Activated CD4-positive, alpha-beta T cell treated with anti-CD3 and anti-CD28 coated beads, Interleukin-2, amount 50 U/mL, for 16 hours (primary cell): Measurements from ENCODE around the gene CYP24A1.

Experiments used
- DNase-seq: peaks from one replicate; pipeline ENCODE4 v3.0.0-alpha.2; 2020

CYP24A1 gene

GRCh38 chr20:54110457-54110856, 63.3 kb downstream of the CYP24A1 start:
- peak; percentile 32 for DNase-seq

GRCh38 chr20:54110041-54110440, 63.7 kb downstream of the CYP24A1 start:
- DNase-seq: no peak

DNA sequence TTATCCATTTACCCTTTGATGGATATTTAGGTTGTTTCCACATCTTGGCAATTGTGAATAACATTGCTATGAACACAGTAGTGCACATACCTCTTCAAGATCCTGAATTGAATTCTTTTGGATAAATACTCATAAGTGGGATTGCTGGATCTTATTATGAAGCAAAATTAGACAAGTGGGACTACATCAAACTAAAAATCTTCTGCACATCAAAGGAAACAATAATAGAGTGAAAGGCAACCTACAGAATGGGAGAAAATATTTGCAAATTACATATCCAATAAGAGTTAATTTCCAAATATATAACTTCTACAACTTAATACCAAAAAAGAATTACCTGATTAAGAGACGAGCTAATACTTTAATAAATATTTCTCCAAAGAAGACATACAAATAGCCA, 65.0 kb downstream of the CYP24A1 start:
- DNase-seq: no peak

- no peak for DNase-seq
Measured at GRCh38 chr20:54108326-54108642, 65.5 kb downstream of the CYP24A1 start.

GRCh38 chr20:54107600-54108325, 66.0 kb downstream of the CYP24A1 start:
- DNase-seq: no peak

DNA sequence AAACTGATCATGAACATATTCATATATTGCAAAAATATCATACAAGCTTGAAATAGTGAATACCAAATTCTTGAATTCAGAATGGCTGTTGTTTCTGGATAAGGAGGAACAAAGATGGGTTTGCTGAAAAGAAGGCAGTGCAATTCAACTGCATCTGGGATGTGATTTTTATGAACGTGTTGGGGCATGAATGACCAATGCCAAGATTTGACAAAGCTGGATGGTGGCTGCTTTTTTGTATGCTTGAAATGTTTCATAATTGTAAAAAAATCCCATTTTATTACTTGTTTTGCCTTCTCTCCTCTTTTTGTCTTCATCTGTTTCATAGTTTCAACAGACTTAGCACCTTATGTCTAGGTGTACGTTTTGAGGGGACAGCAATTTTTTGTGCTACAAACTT, 66.6 kb downstream of the CYP24A1 start:
- DNase-seq: no peak

DNA sequence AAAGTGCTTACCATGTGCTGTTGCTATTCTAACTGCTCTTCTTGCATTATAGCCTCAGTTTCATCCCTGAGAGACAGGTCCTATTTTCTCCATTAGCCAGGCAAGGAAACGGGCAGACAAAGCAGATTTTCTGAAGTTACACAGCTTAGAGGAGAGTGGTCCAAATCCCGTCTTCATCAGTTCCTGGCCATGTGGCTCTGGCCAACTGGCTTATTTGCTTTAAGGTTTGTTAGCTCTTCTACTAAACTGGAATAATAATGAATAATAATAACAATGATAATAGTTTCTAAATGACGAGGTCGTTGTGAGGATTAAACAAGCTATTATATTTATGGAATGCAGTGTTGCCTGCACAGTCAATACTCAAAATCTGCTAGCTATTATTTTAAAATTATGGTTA, 67.6 kb downstream of the CYP24A1 start:
- DNase-seq: no peak

GRCh38 chr20:54105653-54106052, 68.1 kb downstream of the CYP24A1 start:
- no peak for DNase-seq

- DNase-seq: no peak
Measured at GRCh38 chr20:54104781-54105180, 69.0 kb downstream of the CYP24A1 start.

DNA sequence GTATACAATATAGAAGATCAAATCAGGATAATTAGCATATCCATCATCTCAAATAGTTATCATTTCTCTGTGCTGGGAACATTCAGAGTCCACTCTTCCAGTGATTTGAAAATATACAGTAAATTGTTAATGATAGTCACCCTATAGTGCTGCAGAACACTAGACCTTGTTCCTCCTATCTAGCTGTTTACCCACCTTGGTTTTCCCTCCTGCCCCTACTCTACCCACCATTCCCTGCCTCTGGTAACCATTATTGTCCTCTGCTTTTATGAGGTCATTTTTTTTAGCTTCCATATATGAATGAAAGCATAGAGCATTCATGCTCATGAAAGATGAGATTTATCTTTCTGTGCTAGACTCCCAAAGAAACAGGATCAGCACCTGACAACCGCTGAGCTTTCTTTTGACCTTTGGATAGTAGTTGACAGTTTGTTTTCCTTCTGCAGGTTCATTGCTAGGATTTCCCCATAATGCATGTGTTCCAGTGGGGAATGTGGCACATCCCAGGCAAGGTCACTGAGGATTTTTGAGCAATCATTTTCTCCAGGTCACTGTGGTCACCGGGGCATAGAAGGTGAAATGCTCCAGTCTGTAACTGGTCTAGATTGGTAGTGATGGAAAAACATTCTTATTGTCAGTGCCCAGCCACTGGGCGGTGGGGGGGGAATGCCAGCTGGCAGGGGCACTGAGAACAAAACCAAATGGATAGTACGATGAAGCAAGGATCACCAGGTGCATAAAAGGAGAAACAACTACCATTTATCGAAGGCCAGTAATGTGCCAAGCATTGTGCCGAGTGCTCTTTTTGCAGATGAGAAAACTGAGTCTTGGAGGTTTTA, 69.8 kb downstream of the CYP24A1 start:
- DNase-seq: no peak
